LHCN-M2 (cell line): ENCODE results near the gene PNLDC1. TPM values are rescaled to one million over a fixed set of nuclear protein-coding genes. Genes with fewer than 3 reads are reported as not detected.
"Not testable (repeated sequence)": the region's sequence is repeated elsewhere in the genome, so short reads cannot be mapped to it uniquely, and the experiment has no call there.

ENCODE experiments used
- DNase-seq: peaks from one replicate; pipeline ENCODE4 v3.0.0-alpha.2; 2012; ENCODE audit warnings: low read depth
- total RNA-seq: library from RNA; depleted of rRNA; stranded (reverse); fragments of >200 nt; gene quantifications from 2 replicates; pipeline ENCODE4 v1.2.3, GENCODE V29; 2014

PNLDC1 gene
- total RNA-seq, 1 experiment from 2014 or later, result not detected

DNA sequence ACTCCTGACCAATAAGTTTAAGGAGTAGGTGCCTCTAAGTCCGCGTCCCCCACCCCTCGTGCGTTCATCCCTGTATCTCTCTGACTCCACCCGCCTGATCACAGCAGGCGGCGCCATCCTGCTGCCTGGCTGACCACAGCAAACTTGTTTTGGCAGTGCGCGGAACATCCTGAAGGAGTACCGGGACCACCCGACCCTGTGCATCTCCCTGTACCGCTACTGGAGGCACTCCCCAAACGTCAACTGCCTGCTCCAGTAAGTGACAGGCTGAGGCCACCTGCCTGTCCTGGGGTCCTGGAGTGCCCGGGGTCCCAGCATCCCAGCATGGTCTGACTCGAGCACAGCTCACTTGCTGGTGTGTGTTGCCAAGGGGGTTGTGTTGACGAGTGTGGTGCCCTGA, 19.0 kb downstream of the PNLDC1 start:
- no peak for DNase-seq

DNA sequence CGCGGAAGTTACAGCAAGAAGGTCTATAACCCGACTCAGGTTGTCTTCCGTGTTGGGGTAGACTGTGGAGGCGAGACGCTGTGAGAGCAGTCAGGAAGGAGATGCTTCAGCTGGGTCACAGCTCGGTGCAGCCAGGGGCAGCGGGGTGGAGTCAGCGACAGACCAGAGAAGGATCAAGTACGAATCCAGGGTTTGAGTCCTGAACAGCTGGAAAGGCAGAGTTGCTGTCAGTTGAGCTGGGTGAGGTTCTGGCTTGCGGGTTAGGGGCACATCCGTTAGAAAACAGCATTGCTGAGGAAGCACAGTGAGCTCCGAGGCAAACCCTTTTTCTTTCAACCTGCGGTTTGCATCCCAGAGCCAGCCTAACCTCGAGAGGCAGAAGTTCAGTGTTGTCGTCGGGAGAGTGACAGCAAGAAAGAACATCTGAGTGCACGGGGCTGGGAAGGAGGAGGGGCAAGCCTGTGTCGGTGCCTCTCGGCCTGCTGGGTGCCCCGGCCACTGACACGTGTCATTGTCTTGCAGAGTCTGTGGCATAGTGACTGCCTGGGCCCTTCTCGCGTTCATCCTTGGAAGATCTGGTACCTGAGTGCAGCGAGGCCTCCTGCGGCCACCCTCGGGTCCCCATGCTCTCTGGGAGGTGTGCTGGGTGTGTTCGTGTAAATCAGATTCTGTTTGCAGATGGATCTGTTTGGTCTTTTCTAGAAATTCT, 20.0 kb downstream of the PNLDC1 start:
- DNase-seq, result peak; percentile 52

DNA sequence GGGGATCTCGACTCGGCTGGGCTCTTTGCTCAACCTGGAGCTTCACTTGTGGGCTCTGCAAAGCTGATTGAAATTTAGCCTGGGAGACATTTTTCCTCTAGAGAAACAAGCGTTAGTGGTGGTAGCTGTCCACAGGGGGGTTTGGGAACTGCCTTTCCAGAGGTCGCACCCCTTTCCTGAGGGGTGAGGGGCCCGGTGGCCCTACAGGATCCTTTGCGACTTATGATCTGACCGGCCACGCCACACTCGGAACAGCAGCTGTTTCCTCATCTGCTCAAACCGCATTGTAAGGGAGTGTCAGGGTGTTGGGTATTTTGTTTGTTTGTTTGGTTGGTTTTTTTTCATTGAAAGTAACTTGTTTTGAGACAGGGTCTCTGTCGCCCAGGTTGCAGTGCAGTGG, 21.0 kb downstream of the PNLDC1 start:
- DNase-seq, result no peak

DNA sequence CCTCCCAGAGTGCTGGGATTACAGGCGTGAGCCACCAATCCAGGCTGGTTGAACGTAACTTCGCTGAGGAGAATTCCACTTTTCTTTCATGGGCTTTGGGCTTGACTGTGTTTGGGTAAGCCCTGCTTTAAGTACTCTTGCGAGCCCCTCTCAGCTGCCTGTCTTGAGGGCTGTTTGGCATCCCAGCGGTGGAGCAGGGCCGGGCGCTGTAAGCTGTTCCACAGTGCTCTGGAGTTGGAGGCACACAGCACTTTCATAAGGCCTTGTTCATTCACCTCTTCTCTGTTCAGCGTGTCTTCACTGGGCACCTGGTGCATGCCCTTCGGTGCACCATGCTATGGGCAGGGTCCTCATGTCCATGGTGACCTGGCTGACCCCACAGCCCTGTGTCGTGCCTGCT, 21.6 kb downstream of the PNLDC1 start:
- no peak for DNase-seq

DNA sequence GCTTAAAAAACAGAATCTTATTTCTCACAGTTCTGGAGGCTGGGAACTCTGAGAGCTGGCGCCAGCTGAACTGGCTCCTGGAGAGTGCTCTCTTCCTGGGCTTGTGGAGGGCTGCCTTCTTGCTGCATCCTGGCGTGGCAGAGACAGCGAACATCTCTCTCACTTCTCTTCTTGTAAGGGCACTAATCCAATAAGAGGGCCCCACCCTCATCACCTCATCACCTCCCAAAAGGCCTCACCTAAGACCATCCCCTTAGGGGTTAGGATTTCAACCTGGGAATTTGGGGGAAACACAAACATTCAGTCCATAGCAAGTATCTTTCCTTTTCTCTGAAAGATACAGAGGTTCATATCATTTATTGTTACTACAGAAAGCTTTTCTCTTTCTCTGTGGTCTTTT, 23.9 kb downstream of the PNLDC1 start:
- no peak for DNase-seq

DNA sequence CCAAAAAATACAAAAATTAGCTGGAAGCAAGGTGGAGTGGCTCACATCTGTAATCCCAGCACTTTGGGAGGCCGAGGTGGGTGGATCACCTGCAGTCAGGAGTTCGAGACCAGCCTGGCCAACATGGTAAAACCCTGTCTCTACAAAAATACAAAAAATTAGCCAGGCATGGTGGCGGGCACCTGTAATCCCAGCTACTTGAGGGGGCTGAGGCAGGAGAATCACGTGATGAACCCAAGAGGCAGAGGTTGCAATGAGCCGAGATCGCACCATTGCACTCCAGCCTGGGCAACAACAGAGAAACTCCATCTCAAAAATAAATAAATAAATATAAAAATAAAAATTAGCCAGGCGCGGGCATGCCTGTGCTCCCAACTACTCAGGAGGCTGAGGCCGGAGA, 24.6 kb downstream of the PNLDC1 start:
- not testable (repeated sequence) for DNase-seq

DNA sequence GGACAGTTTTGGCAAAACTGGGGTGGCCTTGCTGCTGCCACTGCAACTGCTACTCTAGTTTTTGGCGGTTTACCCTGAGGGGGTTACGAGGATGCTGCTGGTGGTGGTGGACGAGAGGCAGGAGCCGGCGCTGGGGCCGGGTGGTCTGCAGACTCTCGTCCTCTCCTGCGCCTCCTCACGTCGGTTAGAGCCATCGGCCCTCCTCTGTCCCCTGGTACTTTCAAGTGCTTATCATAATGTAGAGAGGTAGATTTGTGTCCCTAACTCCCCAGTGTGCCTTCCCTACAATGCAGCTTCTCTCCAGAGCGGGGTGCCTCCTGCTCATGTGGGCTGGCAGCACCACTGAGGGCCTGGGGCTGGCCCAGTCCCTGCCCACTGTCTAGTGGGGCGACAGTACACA, 25.9 kb downstream of the PNLDC1 start:
- no peak for DNase-seq

DNA sequence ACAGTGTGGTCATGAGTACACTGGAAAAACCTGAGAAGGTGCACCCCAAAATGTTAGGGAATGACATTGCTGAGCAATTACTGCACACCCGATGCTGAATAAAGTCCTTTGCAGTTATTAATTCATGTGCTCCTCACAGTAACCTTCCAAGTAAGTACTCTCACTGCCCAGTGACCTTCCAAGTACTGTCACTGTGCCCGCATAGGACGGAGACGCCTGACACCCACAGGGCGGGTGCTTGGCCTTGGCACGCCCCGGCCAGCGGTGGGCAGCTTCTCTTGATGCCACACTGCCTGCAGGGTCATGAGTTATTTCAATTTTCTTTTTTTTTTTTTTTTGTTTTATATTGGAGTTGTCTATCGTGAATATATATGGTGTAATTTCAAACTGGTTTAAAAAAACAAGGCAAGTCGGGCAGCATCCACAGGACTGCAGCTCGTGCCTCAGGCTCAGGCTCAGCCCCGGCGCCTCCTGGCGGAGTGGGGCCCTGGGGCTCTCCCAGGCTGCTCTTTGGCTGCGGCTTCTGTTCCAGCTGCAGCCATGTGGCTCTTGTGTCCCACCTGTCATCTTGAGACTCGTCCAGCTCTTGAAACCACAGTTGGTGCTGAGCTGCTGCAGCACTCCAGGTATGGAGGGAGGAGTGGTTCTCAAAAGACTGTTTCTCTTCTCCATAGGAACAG, 27.0 kb downstream of the PNLDC1 start:
- no peak for DNase-seq

DNA sequence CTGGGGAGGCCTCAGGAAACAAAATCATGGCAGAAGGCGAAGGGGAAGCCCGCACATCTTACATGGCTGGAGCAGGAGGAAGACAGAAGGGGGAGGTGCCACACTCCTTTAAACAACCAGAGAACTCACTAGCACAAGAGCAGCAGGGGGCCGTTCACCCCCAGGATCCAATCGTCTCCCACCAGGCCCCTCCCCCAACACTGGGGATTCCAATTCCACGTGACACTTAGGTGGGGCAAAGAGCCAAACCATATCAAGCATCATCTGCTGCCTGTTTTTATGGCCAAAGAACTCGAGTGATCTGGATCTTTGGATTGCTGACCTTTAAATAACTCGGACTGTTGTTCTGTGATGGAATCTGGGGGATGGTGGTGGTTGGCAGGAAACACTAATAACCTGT, 28.0 kb downstream of the PNLDC1 start:
- DNase-seq, result peak; percentile 18

DNA sequence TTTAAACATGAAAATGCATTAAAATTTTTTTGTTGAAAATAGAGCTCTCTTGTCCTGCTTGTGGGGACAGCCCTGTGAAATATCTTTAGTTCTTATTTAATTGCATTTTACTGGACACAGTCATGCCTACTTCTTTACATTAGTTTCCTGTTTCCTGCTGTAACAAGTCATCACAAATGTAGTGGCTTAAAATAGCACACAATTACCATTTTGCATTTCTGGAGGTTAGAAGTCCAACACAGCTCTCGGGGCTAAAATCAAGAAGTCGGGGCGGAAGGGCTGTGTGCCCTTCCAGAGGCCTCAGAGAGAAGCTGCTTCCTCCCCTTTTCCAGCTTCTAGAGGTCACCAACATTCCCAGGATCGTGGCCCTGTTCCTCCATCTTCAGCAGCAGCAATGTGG, 29.4 kb downstream of the PNLDC1 start:
- no peak for DNase-seq

DNA sequence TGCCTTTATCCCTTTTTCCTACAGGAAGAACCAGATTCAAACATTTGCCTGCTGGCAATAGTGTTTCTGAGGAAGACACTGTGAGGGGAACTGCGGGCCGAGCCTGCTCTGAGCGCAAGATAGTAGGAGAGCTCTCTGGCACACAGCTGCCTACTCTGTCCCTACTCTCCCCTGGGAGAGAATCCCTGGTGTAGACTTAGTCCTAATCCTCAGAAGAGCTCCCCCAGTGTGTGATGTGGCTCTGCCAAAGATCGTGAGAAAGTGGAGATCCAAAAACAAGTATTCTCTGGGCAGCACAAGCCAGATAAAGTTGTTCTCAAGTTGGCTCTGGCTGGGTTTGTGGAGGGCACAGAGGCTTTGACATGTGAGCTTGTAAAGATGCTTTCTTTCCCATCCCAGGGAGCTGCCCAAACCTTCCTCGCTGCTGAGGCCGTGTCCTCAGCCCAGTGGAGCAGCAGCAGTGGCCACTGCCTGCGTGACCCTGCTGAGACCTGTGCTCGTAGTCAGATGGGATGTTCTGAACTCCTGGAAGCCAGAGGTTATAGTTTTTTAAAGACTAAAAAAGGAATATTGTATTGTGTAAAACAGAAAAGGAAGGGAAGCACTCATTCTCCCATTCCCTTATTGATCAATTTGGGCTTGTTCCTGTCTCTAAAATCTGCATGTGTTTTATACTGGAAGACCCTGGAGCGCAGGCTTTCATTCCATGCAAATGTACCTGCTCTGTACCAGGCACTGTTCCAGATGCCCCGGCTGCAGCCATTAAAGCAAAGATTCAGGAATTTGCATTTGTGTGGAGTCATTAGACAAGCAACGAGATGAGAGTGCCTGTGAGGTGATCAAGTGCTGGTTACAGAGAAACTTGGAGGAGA, 30.7 kb downstream of the PNLDC1 start:
- no peak for DNase-seq

DNA sequence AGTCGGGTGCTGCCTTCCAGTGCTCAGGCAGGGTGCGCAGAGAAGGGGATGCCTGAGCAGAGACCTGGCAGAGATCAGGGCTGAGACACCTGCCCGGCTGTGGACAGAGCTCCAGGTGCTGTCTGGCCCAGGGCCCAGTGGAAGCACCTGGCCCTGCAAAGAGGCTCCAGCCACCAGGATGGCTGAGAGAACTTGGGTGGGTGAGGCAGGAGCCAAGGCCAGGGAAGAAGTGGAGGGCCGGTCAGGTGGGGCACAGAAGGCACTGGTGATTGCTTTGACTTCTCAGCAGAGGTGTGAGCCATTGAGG, 31.2 kb downstream of the PNLDC1 start:
- DNase-seq, result no peak

DNA sequence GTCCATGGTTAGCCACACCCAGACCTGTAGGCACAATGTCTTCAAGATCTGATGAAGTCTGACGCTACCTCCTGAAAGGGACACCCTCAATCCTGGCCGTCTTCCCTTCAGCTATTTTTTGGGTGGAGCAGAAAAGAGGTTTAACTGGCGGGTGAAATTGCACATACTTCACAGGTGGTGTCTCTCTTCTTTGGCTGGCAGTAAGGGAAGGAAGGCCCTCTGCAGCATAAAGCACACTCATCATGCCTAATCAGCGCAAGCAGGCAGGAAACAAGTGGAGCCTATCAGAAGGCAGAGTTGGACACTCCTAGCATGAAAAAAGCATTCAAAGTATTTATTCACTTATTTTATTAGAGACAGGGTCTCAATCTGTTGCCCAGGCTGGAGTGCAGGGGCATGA, 32.9 kb downstream of the PNLDC1 start:
- DNase-seq, result no peak

DNA sequence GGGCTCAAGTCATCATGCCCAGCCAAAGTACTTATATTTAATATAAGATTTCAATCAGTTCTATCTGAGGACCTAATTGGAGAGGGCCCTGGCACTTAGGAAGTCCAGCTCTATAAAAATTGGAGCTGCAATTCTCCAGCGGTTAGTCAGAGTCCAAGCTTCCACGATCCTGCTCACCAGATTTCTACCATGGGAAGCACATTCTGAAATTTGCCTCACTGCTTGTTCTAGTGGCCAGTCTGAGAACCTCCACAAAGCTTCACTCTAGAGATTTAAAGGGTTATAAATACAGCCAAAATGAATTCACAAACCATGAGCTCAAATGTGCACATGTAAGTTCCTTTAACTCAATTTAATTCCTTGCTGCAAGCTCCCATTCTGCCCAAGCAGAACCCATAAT, 33.5 kb downstream of the PNLDC1 start:
- DNase-seq, result peak; percentile 50

DNA sequence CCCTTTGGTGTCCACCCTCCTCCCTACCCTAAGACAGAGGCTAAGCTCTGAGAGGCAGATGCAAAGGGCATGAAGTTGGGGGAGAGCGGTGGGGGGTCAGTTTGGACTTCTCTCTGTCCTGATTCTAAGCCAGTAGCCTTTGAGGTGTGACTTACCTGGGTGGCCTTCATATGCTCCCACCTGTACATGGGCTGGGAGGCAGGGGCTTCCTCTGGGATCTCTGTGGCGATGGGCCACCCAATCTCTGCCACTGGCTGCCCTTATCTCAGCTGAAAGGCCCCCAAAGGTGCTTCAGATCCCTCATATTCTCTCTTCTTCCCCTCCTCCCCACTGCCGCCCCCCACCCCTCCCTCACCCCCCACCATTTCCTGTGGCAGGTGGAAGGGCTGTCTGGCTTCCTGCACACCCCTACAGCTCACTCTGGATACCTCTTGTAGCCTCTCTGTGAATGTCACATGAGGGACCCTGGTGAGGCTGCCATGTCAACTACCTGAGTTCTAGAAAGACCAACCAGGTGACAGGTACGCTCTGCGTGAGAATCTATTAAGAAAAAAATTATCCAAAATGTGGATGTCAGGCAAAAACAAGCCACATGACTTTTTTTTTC, 34.0 kb downstream of the PNLDC1 start:
- DNase-seq, result no peak

DNA sequence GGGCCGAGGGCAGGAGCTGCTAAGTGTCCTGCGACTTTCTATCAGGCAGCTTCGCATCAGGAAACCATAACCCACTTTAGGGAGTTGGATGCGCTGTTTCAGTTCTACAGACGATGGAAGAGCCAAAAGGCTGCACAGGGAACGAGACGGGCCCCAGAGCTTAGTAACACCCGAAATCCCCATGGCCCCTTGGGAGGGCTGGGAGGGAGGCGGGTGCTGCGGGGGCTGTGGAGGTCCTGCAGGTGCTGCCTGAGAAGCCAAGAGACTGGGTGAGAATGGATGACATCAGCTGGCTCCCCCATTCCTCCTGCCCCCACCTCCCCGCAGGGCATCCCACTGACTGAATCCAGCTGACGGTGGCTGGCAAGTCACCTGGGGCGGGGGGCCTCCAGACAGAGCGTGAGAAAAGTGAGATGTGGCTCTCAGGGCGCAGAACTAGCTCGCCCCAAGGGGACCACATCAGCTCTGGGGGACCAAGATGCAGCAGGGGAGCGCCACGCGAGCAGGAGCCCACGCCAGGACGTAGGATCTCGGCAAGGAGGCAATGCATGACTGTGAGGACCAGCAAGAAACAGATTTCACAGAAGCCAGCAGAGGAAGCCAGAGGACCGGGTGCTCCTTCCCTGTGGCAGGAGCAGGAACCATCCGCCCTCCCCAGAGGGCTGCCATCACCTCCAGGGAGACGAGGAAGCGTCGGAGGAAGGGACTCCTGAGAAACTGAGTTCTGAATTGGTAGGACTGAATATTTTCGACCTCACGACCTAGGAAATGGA, 36.8 kb downstream of the PNLDC1 start:
- no peak for DNase-seq

DNA sequence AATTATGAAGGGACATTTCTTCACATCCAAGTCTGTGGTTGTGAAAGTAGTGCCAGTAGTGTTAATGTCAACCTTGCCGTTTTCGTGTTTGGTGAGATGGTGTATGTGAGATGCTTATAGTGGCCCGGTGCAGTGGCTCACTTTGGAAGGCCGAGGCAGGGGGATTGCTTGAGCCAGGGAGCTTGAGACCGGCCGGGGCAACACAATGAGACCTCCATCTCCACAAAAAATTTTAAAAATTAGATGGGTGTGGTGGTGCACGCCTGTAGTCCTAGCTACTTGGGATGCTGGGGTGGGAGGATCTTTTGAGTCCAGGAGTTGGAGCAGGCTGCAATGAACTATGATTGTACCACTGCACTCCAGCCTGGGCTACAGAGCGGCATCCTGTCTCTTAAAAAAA, 37.4 kb downstream of the PNLDC1 start:
- no peak for DNase-seq

DNA sequence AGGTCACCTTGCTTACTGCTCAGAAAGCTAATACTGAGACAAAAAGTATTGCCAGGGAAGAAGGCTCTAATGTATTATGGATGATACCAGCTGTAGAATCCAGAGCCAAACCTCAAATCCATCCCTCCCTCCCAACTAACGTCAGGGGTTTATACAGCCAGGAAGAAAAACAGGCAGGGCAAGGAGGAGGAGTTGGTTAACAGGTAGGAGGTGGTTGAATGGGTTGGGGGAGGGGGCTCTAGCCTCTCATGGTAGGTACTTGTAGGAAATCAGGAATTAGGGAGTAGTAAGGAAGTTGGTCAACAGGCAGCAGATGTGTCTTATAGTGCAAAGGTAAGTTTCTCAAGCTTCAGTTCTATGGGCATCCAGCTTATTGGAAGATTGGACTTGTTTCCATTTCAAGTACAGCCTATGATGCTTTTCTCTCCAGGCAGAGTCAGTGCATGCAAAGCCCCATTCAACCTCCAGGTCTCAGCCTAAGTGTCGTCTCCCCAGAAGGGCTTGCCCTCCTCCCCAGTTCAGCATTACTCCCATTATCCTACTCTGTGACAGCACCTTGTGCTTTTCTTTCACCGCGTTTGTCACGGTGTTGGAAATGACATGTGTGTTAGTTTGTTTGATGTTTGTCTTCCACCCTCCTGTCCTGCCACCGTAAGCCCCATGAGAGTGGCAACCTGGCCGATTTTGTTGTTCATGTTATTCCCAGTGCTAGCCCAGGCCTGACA, 38.1 kb downstream of the PNLDC1 start:
- no peak for DNase-seq

DNA sequence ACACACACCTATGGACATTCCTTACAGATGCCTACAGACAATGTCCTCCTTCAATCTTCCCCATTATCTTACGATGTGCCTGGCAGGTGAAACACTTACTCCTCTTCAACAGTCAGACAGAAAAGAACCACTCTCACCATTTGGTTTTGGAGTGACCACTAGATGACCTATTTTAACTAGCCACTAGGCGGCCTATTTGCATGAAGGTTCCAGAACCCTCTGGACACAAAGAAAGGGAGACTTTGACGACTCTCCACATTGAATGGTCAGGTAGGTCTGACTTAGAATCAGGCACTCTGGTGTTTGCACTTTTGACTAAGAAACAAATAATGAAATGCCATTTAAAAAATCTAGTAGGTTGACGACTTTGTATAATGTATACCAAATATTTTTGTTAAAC, 42.0 kb downstream of the PNLDC1 start:
- peak; percentile 21 for DNase-seq

DNA sequence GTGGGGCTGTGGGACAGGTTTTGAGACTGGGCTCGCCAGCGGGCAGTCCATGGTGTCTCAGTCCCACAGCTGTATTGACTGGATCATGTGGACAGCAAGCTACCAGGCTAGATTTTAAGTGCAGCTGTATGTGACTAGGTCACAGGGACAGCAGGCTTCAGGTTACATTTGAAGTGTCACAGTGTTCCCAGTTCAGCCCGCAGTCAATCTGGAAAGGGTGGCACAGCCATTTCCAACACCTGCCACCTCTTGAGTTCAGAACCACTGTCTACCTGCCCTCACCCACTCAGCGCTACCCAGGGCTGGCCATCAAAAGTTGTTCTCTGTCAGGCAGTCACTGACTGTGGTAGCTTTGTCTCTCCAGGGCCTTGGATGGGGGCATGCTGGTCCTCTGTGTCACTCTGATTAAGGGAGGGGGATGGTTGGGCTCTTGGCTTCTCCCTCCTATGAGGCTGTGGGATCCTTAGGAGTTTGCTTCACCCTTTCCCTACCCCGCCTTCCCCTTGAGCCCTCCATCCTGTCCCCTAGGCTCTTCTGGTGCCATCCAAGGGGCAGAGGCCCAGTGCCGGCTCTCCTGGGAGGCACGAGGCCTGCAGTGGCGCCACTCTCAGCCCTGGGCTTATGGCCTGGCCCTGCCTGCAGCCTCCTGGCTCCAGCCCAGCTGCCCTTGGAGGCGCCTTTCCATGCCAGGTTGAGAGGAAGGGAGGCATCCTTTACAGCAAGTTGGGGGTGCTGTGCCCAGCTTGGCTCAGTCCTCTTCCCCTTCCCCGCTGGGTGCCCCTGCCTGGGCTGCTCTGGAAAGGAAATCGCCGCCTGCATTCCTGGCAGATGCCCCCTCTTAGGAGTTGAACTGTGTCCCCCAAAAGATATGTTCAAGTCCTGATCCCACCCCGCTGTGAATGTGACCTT, 44.9 kb downstream of the PNLDC1 start:
- DNase-seq, result no peak
